Astrocyte of the hippocampus (primary cell): ENCODE data around the gene VSIG10.
"Not testable (repeated sequence)": the region's sequence is repeated elsewhere in the genome, so short reads cannot be mapped to it uniquely, and the experiment has no call there.

Experiments
- DNase-seq: peaks from one replicate; pipeline ENCODE4 v3.0.0; 2011; ENCODE audit warnings: low read depth, low spot score

VSIG10 gene

GRCh38 chr12:118109088-118109487, 5.3 kb upstream of the VSIG10 start:
- DNase-seq = no peak

- no peak for DNase-seq
Measured at GRCh38 chr12:118107694-118108093, 3.9 kb upstream of the VSIG10 start.

GRCh38 chr12:118107011-118107410, 3.2 kb upstream of the VSIG10 start:
- no peak for DNase-seq

GRCh38 chr12:118103201-118103600, 610 bp downstream of the VSIG10 start:
- no peak for DNase-seq

- no peak for DNase-seq
Measured at GRCh38 chr12:118102609-118103008, 1.2 kb downstream of the VSIG10 start.

GRCh38 chr12:118102070-118102469, 1.7 kb downstream of the VSIG10 start:
- DNase-seq = no peak

- no peak for DNase-seq
Measured at GRCh38 chr12:118101051-118101450, 2.8 kb downstream of the VSIG10 start.

- DNase-seq = no peak
Measured at GRCh38 chr12:118098911-118099671, 4.7 kb downstream of the VSIG10 start.

GRCh38 chr12:118098401-118098800, 5.4 kb downstream of the VSIG10 start:
- no peak for DNase-seq

- DNase-seq = no peak
Measured at GRCh38 chr12:118094039-118094438, 9.8 kb downstream of the VSIG10 start.

GRCh38 chr12:118089782-118090181, 14.0 kb downstream of the VSIG10 start:
- no peak for DNase-seq

GRCh38 chr12:118082161-118082560, 21.6 kb downstream of the VSIG10 start:
- DNase-seq = no peak

- DNase-seq = not testable (repeated sequence)
Measured at GRCh38 chr12:118081521-118081920, 22.3 kb downstream of the VSIG10 start.

GRCh38 chr12:118073768-118074167, 30.0 kb downstream of the VSIG10 start:
- no peak for DNase-seq

GRCh38 chr12:118070650-118071049, 33.2 kb downstream of the VSIG10 start:
- no peak for DNase-seq

GRCh38 chr12:118068445-118068844, 35.4 kb downstream of the VSIG10 start:
- DNase-seq = no peak

GRCh38 chr12:118065380-118065779, 38.4 kb downstream of the VSIG10 start:
- no peak for DNase-seq

- no peak for DNase-seq
Measured at GRCh38 chr12:118064608-118065007, 39.2 kb downstream of the VSIG10 start.

- DNase-seq = no peak
Measured at GRCh38 chr12:118063576-118064391, 40.0 kb downstream of the VSIG10 start.

- peak; percentile 71 for DNase-seq
Measured at GRCh38 chr12:118061873-118062843, 41.7 kb downstream of the VSIG10 start.

- DNase-seq = peak; percentile 84
Measured at GRCh38 chr12:118061011-118061872, 42.6 kb downstream of the VSIG10 start, which contains the start of gene WSB2. Gene WSB2 (minus strand): TSS chr12:118061179. CDS start chr12:118061048, 131 bp downstream.
